ENCODE measurements around the gene USP50. TPM values are rescaled to one million over a fixed set of nuclear protein-coding genes. Genes with fewer than 3 reads are reported as not detected.
"Not testable (repeated sequence)": the region's sequence is repeated elsewhere in the genome, so short reads cannot be mapped to it uniquely, and the experiment has no call there.

USP50 gene
- polyA plus RNA-seq, 3 donors, result not detected

- peak overlapping the region in 1 of 2 donors; percentile 64 for H3K27ac ChIP-seq (ENCODE audit: low read depth in 1 of 2, low read length in 2 of 2)
- Mint-ChIP-seq H3K36me3 (peaks cover 42 to 47% of the 10 kb centered on the region in 2 donors), H3K9me3 (no peaks in the 10 kb centered on the region), H3K4me1 (peaks cover 54% of the 10 kb centered on the region), H3K27ac (peak overlapping the region in 3 of 7 donors; percentile 84 to 90 (median 87)), H3K27me3 (ENCODE audit: low read depth in 3 of 3) (no peaks in the 10 kb centered on the region), H3K4me3 (no peak overlapping the region)
- TF ChIP-seq CTCF (IDR thresholded peaks at IDR 0.05), result no peak
- no peak overlapping the region for H2AFZ ChIP-seq (ENCODE audit: insufficient read depth, low read depth, low read length, poor library complexity, severe bottlenecking)
- no peak overlapping the region for H3K4me2 ChIP-seq (replicated peaks; ENCODE audit: extremely low read depth, low read length, poor library complexity, severe bottlenecking)
- DNase-seq, result no peak
- H3K9ac ChIP-seq (ENCODE audit: insufficient read depth, low read length, poor library complexity, severe bottlenecking), result no peak overlapping the region
- no CpG with 5 or more reads among the region's 2 CpGs for WGBS (ENCODE audit: insufficient coverage)
- H4K20me1 ChIP-seq (ENCODE audit: insufficient read depth, low read length), result no peaks in the 10 kb centered on the region
- intact Hi-C loops (cut with micrococcal nuclease), result no loop called here
- no peaks in the 10 kb centered on the region for H3K79me2 ChIP-seq (ENCODE audit: insufficient read depth, low read length)
- no peaks in the 10 kb centered on the region for H3K9me3 ChIP-seq (replicated peaks in 1 of 2; ENCODE audit: control insufficient read depth in 1 of 2, insufficient read depth in 1 of 2, low read length in 2 of 2)
- H3K27me3 ChIP-seq (ENCODE audit: control insufficient read depth in 2 of 2, insufficient read depth in 2 of 2, low read length in 2 of 2), result no peaks in the 10 kb centered on the region
- H3K4me3 ChIP-seq (replicated peaks in 1 of 3; ENCODE audit: low read depth in 2 of 3, low read length in 3 of 3), result no peak overlapping the region
- peaks cover 24 to 65% of the 10 kb centered on the region in 2 donors for H3K36me3 ChIP-seq (replicated peaks in 1 of 2; ENCODE audit: control insufficient read depth in 1 of 2, insufficient read depth in 2 of 2, low read length in 2 of 2)
- H3K4me1 ChIP-seq (ENCODE audit: control insufficient read depth in 1 of 2, insufficient read depth in 2 of 2, low read length in 2 of 2), result peaks cover 39 to 56% of the 10 kb centered on the region in 2 donors
These were observed 31.0 kb upstream of the USP50 start for GRCh38 chr15:50577492-50577891.

- peak overlapping the region; percentile 46 to 84 (median 67) for H3K27ac Mint-ChIP-seq
- Histone ChIP-seq H2AFZ (ENCODE audit: insufficient read depth, low read depth, low read length, poor library complexity, severe bottlenecking) (no peak overlapping the region), H3K27ac (ENCODE audit: low read depth in 1 of 2, low read length in 2 of 2) (peak overlapping the region in 1 of 2 donors; percentile 64), H4K20me1 (ENCODE audit: insufficient read depth, low read length) (no peaks in the 10 kb centered on the region), H3K4me1 (ENCODE audit: control insufficient read depth in 1 of 2, insufficient read depth in 2 of 2, low read length in 2 of 2) (peaks cover 50 to 68% of the 10 kb centered on the region in 2 donors), H3K9ac (ENCODE audit: insufficient read depth, low read length, poor library complexity, severe bottlenecking) (no peak overlapping the region), H3K27me3 (ENCODE audit: control insufficient read depth in 2 of 2, insufficient read depth in 2 of 2, low read length in 2 of 2) (no peaks in the 10 kb centered on the region), H3K36me3 (replicated peaks in 1 of 2; ENCODE audit: control insufficient read depth in 1 of 2, insufficient read depth in 2 of 2, low read length in 2 of 2) (peaks cover 21 to 67% of the 10 kb centered on the region in 2 donors), H3K79me2 (ENCODE audit: insufficient read depth, low read length) (no peaks in the 10 kb centered on the region), H3K4me3 (replicated peaks in 1 of 3; ENCODE audit: low read depth in 2 of 3, low read length in 3 of 3) (no peak overlapping the region), H3K9me3 (replicated peaks in 1 of 2; ENCODE audit: control insufficient read depth in 1 of 2, insufficient read depth in 1 of 2, low read length in 2 of 2) (no peaks in the 10 kb centered on the region), H3K4me2 (replicated peaks; ENCODE audit: extremely low read depth, low read length, poor library complexity, severe bottlenecking) (peak overlapping the region; percentile 31)
- DNase-seq, result peak in 1 of 3 donors; percentile 10
- intact Hi-C loops (cut with micrococcal nuclease), result no loop called here
- H3K4me1 Mint-ChIP-seq, result peaks cover 63% of the 10 kb centered on the region
- TF ChIP-seq CTCF (IDR thresholded peaks at IDR 0.05), result no peak
- peak overlapping the region in 1 of 2 donors; percentile 18 for H3K4me3 Mint-ChIP-seq
- H3K9me3 Mint-ChIP-seq, result no peaks in the 10 kb centered on the region
- no peaks in the 10 kb centered on the region for H3K27me3 Mint-ChIP-seq (ENCODE audit: low read depth in 3 of 3)
- no CpG with 5 or more reads among the region's 1 CpG for WGBS (ENCODE audit: insufficient coverage)
- peaks cover 37 to 43% of the 10 kb centered on the region in 2 donors for H3K36me3 Mint-ChIP-seq
These were observed 29.7 kb upstream of the USP50 start for GRCh38 chr15:50576166-50576565.

GRCh38 chr15:50573842-50574241 lies 27.4 kb upstream of the USP50 start:
- H3K4me3 Mint-ChIP-seq; H3K9me3 Mint-ChIP-seq; H2AFZ ChIP-seq (ENCODE audit: insufficient read depth, low read depth, low read length, poor library complexity, severe bottlenecking); H3K9ac ChIP-seq (ENCODE audit: insufficient read depth, low read length, poor library complexity, severe bottlenecking); H3K4me3 ChIP-seq (replicated peaks in 1 of 3; ENCODE audit: low read depth in 2 of 3, low read length in 3 of 3); H4K20me1 ChIP-seq (ENCODE audit: insufficient read depth, low read length); H3K79me2 ChIP-seq (ENCODE audit: insufficient read depth, low read length); H3K27me3 ChIP-seq (ENCODE audit: control insufficient read depth in 2 of 2, insufficient read depth in 2 of 2, low read length in 2 of 2); H3K27me3 Mint-ChIP-seq (ENCODE audit: low read depth in 3 of 3); intact Hi-C loops (cut with micrococcal nuclease); H3K9me3 ChIP-seq (replicated peaks in 1 of 2; ENCODE audit: control insufficient read depth in 1 of 2, insufficient read depth in 1 of 2, low read length in 2 of 2): not testable (repeated sequence)
- peaks cover 66% of the 10 kb centered on the region for H3K4me1 Mint-ChIP-seq
- peak; percentile 57 to 58 (median 57) for DNase-seq
- peak overlapping the region; percentile 41 to 76 for H3K27ac ChIP-seq (ENCODE audit: low read depth in 1 of 2, low read length in 2 of 2)
- peaks cover 51 to 78% of the 10 kb centered on the region in 2 donors for H3K4me1 ChIP-seq (ENCODE audit: control insufficient read depth in 1 of 2, insufficient read depth in 2 of 2, low read length in 2 of 2)
- peaks cover 42 to 46% of the 10 kb centered on the region in 2 donors for H3K36me3 Mint-ChIP-seq
- no CpG with 5 or more reads among the region's 5 CpGs for WGBS (ENCODE audit: insufficient coverage)
- H3K4me2 ChIP-seq (replicated peaks; ENCODE audit: extremely low read depth, low read length, poor library complexity, severe bottlenecking), result peak overlapping the region; percentile 6
- peak overlapping the region; percentile 75 to 92 (median 85) for H3K27ac Mint-ChIP-seq
- H3K36me3 ChIP-seq (replicated peaks in 1 of 2; ENCODE audit: control insufficient read depth in 1 of 2, insufficient read depth in 2 of 2, low read length in 2 of 2), result peaks cover 24 to 68% of the 10 kb centered on the region in 2 donors

Data from CD14-positive monocyte (primary cell).